HG03095 (cell line): Measurements from ENCODE around the gene TOB1.
"Not testable (repeated sequence)": the region's sequence is repeated elsewhere in the genome, so short reads cannot be mapped to it uniquely, and the experiment has no call there.

Source experiments
- ATAC-seq: cut with Tn5 transposase; IDR thresholded peaks from one replicate; pipeline ENCODE4 v1.9.1; 2021; ENCODE audit warnings: moderate library complexity; ENCODE audit not compliant: unreplicated experiment

The TOB1 gene

DNA sequence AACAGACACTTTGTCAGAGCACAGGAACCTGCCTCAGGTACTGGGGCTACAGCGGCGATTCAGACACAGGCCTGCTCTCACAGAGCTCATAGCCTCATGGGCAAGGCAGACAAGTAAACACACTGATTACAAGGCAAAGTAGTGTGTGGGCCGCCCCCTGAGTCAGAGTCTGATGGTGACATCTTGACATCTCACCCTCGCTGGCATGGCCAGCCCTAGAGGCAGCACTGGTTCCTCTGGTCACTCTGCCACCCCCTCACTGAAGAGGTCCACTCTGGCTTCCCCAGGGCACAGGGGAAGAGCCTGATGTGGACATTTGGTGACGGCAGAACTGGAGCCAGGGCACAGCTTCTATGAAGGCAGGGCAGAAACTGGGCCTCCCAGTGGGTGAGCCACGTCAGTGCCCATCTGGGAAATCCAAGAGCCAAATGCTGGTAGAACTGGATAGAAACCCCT, 32.9 kb upstream of the TOB1 start:
- ATAC-seq, result no peak

DNA sequence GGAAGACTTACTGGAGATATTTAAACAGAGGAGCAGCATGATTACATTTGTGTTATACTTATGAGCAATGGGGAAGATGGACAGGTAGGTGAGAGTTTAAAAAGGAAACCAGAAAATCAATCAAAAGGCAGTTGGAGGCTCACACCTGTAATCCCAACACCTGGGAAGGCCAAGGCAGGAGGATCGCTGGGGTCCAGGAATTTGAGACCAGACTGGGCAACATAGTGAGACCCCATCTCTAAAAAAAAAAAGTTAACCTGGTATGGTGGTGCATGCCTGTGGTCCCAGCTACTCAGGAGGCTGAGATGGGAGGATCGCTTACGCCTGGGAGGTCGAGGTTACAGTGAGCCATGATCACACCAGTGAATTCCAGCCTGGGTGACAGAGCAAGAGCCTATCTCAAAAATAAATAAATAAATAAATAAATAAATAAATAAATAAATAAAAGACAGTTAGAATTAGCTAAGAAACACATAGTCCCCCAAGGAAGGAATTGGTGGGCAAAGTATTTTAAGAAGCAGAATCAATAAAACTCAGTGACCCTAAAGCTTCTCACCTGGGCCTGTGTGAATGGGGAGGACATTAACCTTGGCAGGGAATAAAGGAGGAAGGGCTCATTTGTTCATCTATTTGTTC, 32.3 kb upstream of the TOB1 start:
- ATAC-seq, result no peak

DNA sequence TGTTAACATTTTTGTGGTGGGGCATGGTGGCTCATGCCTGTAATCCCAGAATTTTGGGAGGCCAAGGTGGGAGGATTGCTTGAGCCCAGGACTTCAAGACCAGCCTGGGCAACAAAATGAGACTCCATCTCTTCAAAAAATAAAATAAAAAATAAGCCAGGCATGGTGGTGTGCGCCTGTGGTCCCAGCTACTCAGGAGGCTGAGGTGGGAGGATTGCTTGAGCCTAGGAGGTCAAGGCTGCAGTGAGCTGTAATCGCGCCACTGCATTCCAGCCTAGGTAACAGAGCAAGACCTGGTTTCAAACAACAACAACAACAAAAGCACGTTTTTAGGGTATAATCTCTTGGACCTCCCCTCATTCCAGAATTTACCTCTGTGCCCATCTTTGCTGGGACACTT, 28.4 kb upstream of the TOB1 start:
- ATAC-seq, result not testable (repeated sequence)

DNA sequence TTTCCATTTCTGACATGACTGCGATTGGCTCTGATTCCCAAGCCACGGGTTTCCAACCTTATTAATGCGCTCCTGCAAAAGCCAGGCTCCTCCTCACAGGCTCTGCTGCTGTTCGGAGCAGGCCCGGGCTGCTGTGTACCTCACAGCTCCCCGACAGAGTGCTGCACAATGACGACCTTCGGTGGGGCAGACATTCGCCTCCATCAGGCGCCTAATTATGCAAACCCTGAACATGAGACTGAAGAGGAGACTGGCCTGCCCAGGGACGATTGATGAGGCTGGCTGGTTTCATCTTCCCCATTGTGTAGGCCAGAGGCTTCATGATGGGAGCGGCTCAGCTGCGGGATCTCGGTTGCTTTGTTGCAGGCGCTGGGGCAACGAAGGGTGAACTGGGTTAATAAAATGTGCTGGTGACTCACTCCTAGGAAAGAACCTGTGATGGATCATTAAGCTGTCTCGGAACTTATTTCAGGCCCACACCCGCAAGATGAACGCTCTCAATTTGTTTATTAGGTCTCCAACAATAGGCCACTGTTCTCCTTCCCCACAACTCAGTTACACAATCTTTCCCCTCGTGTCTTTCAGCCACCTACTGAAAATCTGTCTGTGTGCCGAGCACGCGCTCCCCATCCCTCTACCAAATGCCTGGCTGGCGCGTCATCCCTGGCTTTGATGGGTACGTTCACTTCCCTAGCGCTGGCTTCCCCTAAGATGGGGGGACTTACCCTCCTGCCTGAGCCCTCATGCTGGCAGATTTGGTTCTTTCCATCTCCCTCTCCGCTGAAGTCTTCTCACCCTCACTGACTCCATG, 27.2 kb upstream of the TOB1 start:
- no peak for ATAC-seq

DNA sequence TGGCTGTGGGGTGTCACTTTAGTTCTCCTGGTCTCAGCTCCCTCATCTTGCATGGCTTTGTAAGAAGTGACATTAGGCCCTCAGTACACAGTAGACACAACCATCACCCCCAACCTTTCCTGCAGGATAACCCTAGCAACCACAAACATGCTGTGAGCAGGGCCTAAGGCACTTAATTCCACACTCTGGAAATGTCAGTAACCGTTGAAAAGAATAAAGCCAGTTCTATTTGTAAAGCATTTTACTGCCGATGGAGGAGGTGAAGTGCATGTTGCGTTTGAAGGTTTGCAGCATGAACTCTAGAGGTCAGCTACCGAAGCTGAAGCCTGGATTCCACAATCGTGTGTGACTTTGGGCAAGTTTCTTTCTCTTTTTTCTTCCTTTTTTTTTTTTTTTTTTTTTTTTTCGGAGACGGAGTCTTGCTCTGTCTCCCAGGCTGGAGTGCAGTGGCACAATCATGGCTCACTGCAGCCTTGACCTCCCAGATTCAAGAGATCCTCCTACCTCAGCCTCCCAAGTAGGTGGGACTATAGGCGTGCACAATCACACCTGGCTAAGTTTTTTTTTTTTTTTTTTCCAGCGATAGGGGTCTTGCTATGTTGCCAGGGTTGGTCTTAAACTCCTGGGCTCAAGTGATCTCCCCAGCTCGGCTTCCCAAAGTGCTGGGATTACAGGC, 26.1 kb upstream of the TOB1 start:
- no peak for ATAC-seq

DNA sequence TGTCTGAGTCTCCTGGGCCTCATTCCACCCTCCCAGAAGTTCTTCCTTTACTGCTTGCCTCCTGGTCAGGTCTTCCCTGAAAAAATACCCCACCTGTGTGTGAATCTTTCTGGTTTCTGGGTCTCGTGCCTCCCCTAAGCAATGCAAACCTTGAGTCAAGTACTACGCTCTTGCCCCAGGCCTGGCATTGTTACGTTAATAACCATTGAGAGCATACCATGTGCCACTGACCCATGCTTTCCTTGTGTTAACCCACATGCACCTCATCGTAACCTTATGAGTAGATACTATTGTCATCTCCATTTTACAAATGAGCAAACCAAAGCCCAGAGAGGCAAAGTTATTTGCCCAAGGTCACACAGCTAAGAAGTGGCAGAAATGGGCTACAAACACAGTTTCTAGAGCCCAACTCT, 25.4 kb upstream of the TOB1 start:
- no peak for ATAC-seq

DNA sequence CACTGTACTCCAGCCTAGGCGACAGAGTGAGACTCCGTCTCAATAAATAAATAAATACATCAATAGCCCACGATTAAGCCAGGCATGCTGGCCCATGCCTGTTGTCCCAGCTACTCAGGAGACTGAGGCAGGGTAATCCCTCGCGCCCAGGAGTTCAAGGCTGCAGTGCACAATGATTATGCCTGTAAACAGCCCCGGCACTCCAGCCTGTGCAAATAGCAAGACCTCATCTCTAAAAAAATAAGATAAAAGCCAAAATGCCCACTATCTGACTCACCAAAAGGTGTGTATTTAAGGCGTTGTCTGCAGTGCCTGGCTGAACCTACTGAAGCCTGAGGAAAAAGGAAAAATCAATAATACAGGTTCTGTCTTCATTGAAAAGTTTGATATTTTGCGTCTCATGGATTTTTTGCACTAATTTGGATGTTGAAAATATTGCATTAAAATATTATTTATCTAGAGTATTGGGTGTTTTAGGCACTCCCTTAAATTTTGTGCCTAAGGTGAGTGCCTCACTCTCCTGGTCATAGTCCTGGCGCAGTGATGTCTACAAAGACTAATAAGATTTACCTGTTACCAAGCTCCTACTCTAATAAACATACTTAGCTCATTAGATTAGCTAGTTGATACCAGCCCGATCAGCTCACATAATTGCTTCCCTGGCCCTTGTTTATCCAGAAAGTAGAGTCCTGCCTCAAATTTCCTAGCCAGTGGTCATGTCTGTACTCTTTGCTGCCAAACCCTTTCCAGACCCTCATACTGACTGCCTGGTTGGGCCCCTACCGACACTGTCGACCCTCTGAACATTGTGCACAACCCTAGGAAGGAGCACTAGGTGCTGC, 24.7 kb upstream of the TOB1 start:
- ATAC-seq, result no peak

DNA sequence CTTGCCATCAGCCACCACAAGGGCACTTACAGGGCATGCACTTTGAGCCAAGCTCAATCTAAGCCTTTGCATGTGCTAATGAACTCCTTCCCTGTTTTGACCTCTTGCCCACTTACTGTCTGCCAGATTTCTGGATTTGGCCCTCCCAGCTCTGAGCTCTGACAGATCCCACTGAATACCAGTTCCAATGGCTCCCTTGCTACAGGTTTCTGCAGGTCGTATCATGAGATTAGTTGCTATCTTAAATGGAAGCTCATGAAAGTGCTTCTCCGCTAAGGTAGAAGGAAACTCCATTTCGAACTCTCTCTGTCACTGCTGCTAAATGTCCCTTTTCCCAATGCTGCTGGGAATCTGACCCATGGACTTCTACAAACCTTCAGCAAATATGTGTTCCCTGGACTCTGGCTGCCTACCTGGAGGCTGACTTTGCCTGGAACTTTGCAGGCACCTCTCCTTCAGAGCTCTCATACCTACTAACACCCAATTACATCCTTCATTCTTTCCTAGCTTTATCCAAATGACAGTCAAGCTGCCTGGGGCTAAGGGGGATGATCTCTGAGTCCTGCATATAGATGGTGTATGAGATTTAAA, 23.5 kb upstream of the TOB1 start:
- no peak for ATAC-seq

DNA sequence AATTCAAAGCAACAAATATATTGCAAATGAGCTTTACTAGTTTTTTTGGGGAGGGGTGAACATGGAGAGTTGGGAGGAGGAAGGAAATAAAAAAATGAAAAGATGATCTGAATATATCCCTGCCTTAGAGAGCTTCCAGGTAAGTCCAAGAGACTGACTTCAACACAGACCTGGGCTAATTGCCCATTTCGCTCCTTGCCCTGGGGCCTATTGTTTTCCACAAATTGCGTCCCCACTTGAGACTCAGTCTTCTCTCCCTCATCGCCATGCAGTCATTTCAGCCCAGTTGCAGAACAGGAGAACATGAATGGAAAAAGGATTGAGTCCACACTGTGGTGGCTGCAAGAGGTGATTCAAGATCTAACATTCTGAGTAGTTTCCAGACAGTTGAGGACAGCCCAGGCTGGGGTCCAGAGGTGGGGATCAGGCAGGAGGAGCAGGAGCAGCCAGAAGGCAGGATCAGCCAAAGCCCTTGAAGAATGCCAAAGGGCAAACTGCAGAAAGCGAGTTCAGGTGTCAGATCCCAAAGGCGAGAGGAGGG, 21.6 kb upstream of the TOB1 start:
- ATAC-seq, result no peak

DNA sequence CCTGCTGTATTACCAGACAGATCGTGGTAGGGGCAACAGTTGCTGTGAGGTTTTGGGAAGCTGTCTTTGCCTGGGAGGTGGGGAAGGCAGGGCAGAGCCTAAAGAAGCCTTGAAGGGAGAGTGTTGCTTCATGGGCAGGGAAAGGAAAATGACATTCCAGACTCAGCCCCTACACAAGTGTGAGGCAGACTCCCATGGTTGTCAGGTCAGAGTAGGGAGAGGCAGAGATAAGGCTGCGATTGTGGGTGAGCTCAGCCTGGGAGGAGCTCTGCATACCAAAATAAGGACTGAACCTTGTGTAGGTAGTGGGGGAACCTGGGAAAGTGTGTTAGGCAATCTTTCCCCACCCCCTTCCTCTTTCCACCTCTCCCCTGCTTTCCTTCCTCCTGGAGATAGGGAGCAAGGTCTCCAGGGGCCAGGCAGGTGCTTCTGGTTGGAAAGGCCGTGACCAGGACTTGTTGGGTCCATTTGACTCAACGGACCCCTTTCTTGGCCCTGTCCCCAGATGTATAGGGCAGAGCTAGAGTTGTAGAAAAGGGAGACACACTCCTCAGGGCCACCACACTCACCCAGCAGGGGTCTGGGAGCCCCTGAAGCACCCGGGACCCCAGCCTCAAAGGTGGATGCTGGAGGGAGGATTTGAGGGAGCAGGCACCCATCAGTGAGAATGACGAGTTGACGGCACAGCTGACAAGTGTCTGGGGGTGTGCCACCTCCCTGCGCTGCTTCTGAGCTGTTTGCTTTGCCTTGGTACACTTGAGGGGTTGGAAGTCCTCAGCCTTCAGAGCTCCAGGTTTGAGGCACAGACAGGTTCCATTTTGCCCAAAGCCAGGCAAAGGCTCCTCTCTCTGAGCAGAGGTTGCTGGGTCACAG, 18.5 kb upstream of the TOB1 start:
- ATAC-seq, result no peak

DNA sequence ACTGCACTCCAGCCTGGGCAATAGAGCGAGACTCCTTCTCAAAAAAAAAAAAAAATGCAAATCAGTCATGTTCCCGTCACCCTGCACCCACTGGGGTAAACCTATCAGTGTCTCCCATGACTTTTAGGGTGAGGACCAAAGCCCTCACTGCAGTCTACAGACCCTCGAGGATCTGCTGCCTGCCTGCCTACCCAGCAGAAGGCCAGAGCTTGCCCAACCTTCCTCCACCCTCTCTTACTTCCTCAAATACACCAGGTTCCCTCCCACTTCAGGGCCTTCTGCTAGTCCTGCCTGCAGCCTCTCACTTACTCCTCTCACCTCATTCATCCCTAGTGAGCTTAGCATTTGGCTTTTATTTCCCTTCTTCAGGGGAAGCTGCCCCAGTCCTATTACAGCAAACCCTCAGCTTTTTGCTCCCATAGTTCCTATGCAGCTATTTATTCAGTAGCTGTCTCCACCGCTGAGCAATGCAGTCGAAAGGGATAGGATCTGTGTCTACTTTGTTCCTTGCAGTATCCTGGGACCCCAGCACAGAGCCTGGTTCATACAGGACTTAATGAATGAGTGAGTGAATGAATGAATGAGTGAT, 17.8 kb upstream of the TOB1 start:
- no peak for ATAC-seq

DNA sequence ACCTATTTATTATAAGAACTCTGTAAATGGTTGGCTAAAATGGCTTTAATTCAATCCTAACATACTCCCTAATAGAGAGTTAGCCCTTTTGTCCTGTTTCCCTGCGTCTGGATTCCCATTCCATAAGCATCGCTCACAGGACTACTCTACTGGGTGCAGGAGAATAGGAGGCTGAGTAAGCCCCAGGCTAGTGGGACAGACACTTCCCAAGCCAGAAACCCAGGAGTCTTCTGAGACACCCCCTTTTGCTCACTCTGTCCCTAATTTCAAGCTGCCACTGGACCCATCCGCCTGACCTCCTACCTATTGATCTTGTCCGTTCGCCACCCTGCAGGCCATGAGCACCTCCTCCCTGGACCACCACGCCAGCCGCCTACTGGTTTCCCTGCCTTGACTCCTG, 16.7 kb upstream of the TOB1 start:
- no peak for ATAC-seq

DNA sequence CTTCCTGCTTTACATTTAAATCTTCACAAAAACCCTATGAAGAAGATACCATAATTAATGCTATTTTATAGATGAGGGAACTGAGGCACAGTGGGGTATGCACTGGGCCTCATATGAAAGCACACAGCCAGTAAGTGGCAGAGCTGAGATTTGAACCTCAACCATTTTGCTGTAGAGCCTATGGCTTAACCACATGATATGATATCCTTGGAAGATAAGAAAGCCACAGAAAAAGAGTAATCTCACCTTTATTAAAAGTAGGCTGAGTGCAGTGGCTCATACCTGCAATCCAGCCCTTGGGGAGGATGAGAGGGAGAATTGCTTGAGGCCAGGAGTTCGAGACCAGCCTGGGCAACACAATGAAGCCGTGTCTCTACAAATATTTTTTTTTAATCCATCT, 15.0 kb upstream of the TOB1 start:
- no peak for ATAC-seq

DNA sequence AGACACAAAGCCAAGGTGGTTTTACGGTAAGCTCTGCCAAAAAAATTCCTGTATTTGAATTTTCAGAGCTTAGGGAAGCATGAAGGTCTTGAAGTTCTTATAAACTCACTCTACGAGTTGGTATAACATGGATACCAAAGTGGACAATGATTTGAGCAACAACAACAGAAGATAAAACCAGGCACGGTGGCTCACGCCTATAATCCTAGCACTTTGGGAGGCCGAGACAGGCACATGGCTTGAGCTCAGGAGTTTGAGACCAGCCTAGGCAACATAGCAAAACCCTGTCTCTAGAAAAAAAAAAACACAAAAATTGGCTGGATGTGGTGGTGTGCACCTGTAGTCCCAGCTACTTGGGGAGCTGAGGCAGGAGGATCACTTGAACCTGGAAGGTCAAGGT, 12.9 kb upstream of the TOB1 start:
- no peak for ATAC-seq

DNA sequence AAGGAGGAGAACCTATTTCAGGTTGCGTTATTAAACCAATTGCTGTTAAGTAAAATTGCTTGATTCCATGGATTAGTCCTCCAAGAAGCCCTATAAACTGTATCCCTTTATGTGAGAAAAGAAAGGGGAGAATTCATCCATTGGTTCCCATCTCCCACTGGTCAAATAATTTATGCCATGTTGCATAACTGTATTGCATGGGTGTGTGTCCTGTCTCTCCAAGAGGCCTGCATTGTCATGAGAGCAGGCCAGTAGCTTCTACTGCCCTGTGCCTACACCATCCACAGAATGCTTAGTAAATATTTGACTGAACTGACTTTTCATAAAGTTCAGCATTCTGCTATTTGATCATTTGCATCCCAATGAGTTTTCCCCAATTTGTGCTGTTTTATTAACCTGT, 11.7 kb upstream of the TOB1 start:
- no peak for ATAC-seq

DNA sequence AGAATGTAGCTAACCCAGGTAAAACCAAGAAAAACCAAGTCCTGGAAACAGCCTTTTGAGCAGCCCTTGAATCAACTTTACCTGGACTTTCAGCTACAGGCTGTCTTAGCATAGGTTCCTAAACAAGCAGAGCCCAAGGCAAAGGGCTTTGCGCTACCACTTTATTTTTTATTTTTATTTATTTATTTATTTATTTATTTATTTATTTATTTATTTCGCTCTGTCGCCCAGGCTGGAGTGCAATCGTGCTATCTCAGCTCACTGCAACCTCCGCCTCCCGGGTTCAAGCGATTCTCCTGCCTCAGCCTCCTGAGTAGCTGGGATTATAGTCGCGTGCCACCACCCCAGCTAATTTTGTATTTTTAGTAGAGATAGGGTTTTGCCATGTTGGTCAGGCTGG, 10.9 kb upstream of the TOB1 start:
- ATAC-seq, result not testable (repeated sequence)

DNA sequence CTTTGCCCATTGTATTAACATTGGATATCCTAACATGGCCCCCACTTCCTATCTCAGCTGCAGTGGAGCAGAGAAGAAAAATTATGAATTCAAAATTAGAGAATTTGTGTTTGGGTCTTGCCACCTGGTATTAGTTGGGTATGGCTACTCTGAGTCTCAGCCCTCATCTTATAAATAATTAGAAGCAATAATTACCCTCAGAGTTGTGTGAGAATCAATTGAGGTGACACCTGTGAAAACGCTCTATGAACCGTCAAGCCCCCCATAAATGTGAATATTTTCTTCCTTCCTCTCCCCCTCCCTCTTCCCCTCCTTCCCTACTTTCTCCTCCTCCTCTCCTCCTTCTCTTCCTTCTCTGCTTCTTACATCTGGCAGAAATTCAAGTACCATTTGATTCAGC, 8.9 kb upstream of the TOB1 start:
- ATAC-seq, result no peak

DNA sequence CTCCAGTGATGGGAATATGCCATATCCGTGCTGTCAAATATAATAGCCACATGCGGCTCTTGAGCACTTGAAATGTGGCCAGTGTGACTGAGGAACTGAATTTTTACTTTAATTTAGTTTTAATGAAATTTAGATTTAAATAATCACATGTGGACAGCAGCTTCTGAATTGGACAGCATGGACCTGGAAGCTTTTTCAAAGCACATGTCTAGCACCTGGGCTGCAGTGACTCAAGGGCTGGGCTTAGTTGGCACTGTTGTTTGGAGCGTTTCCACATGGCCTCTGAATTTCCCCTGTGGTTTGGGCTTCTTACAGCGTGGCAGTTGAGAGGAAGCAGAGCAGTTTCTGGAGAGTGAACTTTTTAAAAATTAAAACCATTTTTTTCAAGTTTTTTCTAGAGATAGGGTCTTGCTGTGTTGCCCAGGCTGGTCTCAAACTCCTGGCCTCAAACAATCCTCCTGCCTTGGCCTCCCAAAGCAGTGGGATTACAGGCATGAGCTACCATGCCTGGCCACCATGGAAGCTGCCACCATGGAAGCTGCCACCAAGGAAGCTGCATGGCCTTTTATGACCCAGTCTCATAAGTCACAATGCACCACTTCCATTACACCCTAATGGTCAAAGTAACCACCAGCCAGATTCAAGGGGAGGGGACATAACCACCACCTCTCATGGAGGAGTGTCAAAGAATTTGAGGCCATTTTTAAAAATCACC, 6.7 kb upstream of the TOB1 start:
- ATAC-seq, result no peak

DNA sequence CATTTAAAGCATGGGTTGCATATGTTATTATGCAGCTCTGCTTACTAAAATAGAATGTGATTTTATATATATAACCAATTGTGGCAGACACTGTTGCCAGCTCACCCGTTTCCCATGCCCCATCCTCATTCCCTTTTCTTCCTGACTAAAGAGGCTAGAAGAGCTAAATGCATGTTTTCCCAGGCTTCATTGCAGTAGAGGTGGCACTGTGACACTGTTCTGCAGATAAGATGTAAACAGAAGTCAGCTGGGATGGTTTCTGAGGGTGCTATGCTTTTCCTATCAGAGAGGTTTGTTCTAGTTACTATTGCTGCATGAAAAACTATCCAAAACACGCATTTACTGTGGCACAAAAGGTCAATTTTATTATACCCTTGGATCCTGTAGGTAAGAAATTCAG, 5.7 kb upstream of the TOB1 start:
- ATAC-seq, result no peak
